HEK293T (cell line): ENCODE data around the gene AQP11.
"Not testable (repeated sequence)": the region's sequence is repeated elsewhere in the genome, so short reads cannot be mapped to it uniquely, and the experiment has no call there.

ENCODE experiments used
- CTCF ChIA-PET: fragments of 350-600 bp; formaldehyde crosslinking; extraction: SDS; loops from one replicate; lab custom pipeline; 2021; ENCODE audit warnings: antibody characterized with exemption, inconsistent platforms; lab: Yijun Ruan, JAX
- POLR2A ChIA-PET: fragments of 350-600 bp; formaldehyde crosslinking; extraction: SDS; loops from one replicate; lab custom pipeline; 2020; ENCODE audit warnings: antibody characterized with exemption, inconsistent platforms; lab: Yijun Ruan, JAX
- DNase-seq: peaks from one replicate; pipeline ENCODE4 v3.0.0; 2012; ENCODE audit warnings: mixed read lengths; ENCODE audit errors: extremely low spot score
- ARNT ChIP-seq: fragments of 450-650 bp; IDR thresholded peaks from 2 replicates; pipeline ENCODE4 v1.6.1; 2017; ENCODE audit warnings: mild to moderate bottlenecking
- BHLHE40 ChIP-seq: fragments of 450-650 bp; IDR thresholded peaks from 2 replicates; pipeline ENCODE4 v1.6.1; 2016; ENCODE audit warnings: mild to moderate bottlenecking, moderate library complexity, borderline replicate concordance
- CTBP1 ChIP-seq: fragments of 450-650 bp; IDR thresholded peaks from 2 replicates; pipeline ENCODE4 v1.6.1; 2016; ENCODE audit warnings: borderline replicate concordance
- ELF4 ChIP-seq: fragments of 450-650 bp; IDR thresholded peaks from 2 replicates; pipeline ENCODE4 v1.6.1; 2017; ENCODE audit warnings: antibody characterized with exemption
- FOXA1 ChIP-seq: fragments of 450-650 bp; IDR thresholded peaks from 2 replicates; pipeline ENCODE4 v1.6.1; 2016; ENCODE audit warnings: mild to moderate bottlenecking
- FOXK2 ChIP-seq: fragments of 450-650 bp; IDR thresholded peaks from 2 replicates; pipeline ENCODE4 v1.6.1; 2016; ENCODE audit warnings: mild to moderate bottlenecking
- FOXM1 ChIP-seq: fragments of 450-650 bp; IDR thresholded peaks from 2 replicates; pipeline ENCODE4 v1.6.1; 2017; ENCODE audit warnings: mild to moderate bottlenecking, borderline replicate concordance
- HDGF ChIP-seq: fragments of 450-650 bp; IDR thresholded peaks from 2 replicates; pipeline ENCODE4 v1.6.1; 2017; ENCODE audit warnings: antibody characterized with exemption, borderline replicate concordance
- L3MBTL2 ChIP-seq: fragments of 450-650 bp; conservative IDR thresholded peaks from 2 replicates; pipeline ENCODE4 v1.6.1; 2016; ENCODE audit warnings: mild to moderate bottlenecking
- LEF1 ChIP-seq: fragments of 450-650 bp; IDR thresholded peaks from 2 replicates; pipeline ENCODE4 v1.6.1; 2017; ENCODE audit warnings: mild to moderate bottlenecking, borderline replicate concordance
- NFRKB ChIP-seq: fragments of 450-650 bp; IDR thresholded peaks from 2 replicates; pipeline ENCODE4 v1.6.1; 2016; ENCODE audit warnings: mild to moderate bottlenecking, moderate library complexity
- PKNOX1 ChIP-seq: fragments of 450-650 bp; IDR thresholded peaks from 2 replicates; pipeline ENCODE4 v1.6.1; 2016
- SP1 ChIP-seq: fragments of 450-650 bp; IDR thresholded peaks from 2 replicates; pipeline ENCODE4 v1.6.1; 2017
- SUZ12 ChIP-seq: fragments of 450-650 bp; IDR thresholded peaks from 2 replicates; pipeline ENCODE4 v1.6.1; 2016; ENCODE audit warnings: mild to moderate bottlenecking
- TARDBP ChIP-seq: fragments of 450-650 bp; IDR thresholded peaks from 2 replicates; pipeline ENCODE4 v1.6.1; 2016
- ZNF384 ChIP-seq: fragments of 450-650 bp; IDR thresholded peaks from 2 replicates; pipeline ENCODE4 v1.6.1; 2016

AQP11 gene

GRCh38 chr11:77619576-77620198 is 29.9 kb downstream of the AQP11 start:
- ChIA-PET POLR2A (no interaction called here), CTCF (interaction anchor here (0.6 to 1.1 kb wide), 4 partner anchors 8 to 425 kb away, joined by 3 to 4 read pairs (median 3); no protein-coding TSS in a partner anchor)
- no peak for TF ChIP-seq TARDBP
- TF ChIP-seq ZNF384 = no peak
- DNase-seq = peak; percentile 22

GRCh38 chr11:77630157-77630710 is 40.5 kb downstream of the AQP11 start:
- ChIA-PET CTCF (no interaction called here), POLR2A (no interaction called here)
- TF ChIP-seq CTBP1 (no peak), FOXA1 (no peak), HDGF (no peak), LEF1 (no peak), FOXK2 (no peak), FOXM1 (no peak), BHLHE40 (no peak)
- no peak for DNase-seq

GRCh38 chr11:77633926-77634325 is 44.2 kb downstream of the AQP11 start:
- POLR2A ChIA-PET, DNase-seq: not testable (repeated sequence)
- CTCF ChIA-PET = interaction anchor here (0.6 kb wide), 1 partner anchor 602 kb away, joined by 3 read pairs; no protein-coding TSS in a partner anchor

GRCh38 chr11:77636731-77637344 is 47.1 kb downstream of the AQP11 start:
- no peak for DNase-seq
- ChIA-PET POLR2A (interaction anchor here (0.5 to 1.3 kb wide), 5 partner anchors 13 to 841 kb away, joined by 3 to 8 read pairs (median 3); partner anchors contain the start of genes AQP11 and INTS4), CTCF (interaction anchor here (0.6 to 0.7 kb wide), 2 partner anchors 17 to 125 kb away, joined by 3 read pairs; no protein-coding TSS in a partner anchor)
- TF ChIP-seq ARNT (no peak), ELF4 (no peak), PKNOX1 (no peak), NFRKB (no peak), FOXM1 (no peak), FOXA1 (no peak), L3MBTL2 (no peak), HDGF (no peak), SUZ12 (no peak), SP1 (no peak), CTBP1 (no peak), LEF1 (no peak), ZNF384 (no peak), BHLHE40 (no peak), TARDBP (no peak), FOXK2 (no peak)

- POLR2A ChIA-PET = interaction anchor here (0.5 to 1.3 kb wide), 6 partner anchors 10 to 842 kb away, joined by 3 to 8 read pairs (median 4); partner anchors contain the start of genes AQP11 and INTS4
- CTCF ChIA-PET = no interaction called here
- TF ChIP-seq ZNF384 (no peak), L3MBTL2 (peak; percentile 87), TARDBP (no peak), CTBP1 (no peak), ELF4 (peak; percentile 55; the same call in 1 of the 2 replicates)
- peak; percentile 89 for DNase-seq
These were observed 47.8 kb downstream of the AQP11 start, which contains the start of gene CLNS1A for GRCh38 chr11:77637345-77638165. Gene CLNS1A (minus strand): TSS chr11:77637794. CDS start chr11:77637714, 80 bp downstream.

- ChIA-PET CTCF (no interaction called here), POLR2A (interaction anchor here (0.7 kb wide), 1 partner anchor 27 kb away, joined by 3 read pairs; no protein-coding TSS in a partner anchor)
- TF ChIP-seq L3MBTL2 = no peak
- no peak for TF ChIP-seq LEF1
- no peak for TF ChIP-seq CTBP1
- no peak for TF ChIP-seq SUZ12
- DNase-seq = no peak
These were observed 52.5 kb downstream of the AQP11 start for GRCh38 chr11:77642228-77642627.

GRCh38 chr11:77644887-77645286 is 55.1 kb downstream of the AQP11 start:
- ChIA-PET POLR2A (no interaction called here), CTCF (no interaction called here)
- TF ChIP-seq SP1 = no peak
- no peak for TF ChIP-seq BHLHE40
- no peak for DNase-seq
